ENCODE data around the gene CCDC71L. TPM values are rescaled to one million over a fixed set of nuclear protein-coding genes. Genes with fewer than 3 reads are reported as not detected.
"Not testable (repeated sequence)": the region's sequence is repeated elsewhere in the genome, so short reads cannot be mapped to it uniquely, and the experiment has no call there.

CCDC71L gene
- total RNA-seq (2016; rRNA removed; fragmentation: Illumina TruSeq; extraction: Trizol) (0.02 TPM in 1 of 2 replicates, not detected in the other), polyA plus RNA-seq (2011; rRNA removed) (0.04 TPM in 1 of 2 replicates, not detected in the other), polyA minus RNA-seq (2011; rRNA and poly(A)+ RNA removed; ENCODE audit: low replicate concordance) (2.9 TPM in 1 of 2 replicates, not detected in the other), Bru-seq, nascent RNA (percentile 9 among the genes with signal in this experiment), BruChase-seq, experiment 1, labeled RNA remaining after a 6-hour chase (percentile 14 among the genes with signal in this experiment), BruChase-seq, experiment 2, labeled RNA remaining after a 2-hour chase (percentile 13 among the genes with signal in this experiment)
- total RNA-seq (2016; cell fraction: cytosol; rRNA removed; fragmentation: Illumina TruSeq; extraction: Trizol; ENCODE audit: low read depth), result not detected in 2 replicates
- total RNA-seq (2016; cell fraction: insoluble cytoplasmic fraction; rRNA removed; fragmentation: Illumina TruSeq; extraction: Trizol), result not detected in 2 replicates
- 0.06 TPM in 1 of 2 replicates, not detected in the other for total RNA-seq (2016; cell fraction: membrane; rRNA removed; fragmentation: Illumina TruSeq; extraction: Trizol)
- total RNA-seq (2016; cell fraction: nucleus; rRNA removed; fragmentation: Illumina TruSeq; extraction: Trizol), result not detected in 2 replicates
- 0.03 and 0.04 TPM in 2 replicates for polyA plus RNA-seq (2011; cell fraction: cytosol; rRNA removed)
- 0.10 TPM in 1 of 2 replicates, not detected in the other for polyA plus RNA-seq (2011; cell fraction: nucleus; rRNA removed)
- not detected in 2 replicates for polyA plus RNA-seq (2012)
- not detected in 2 replicates for polyA plus RNA-seq (2016; cell fraction: cytosol; fragmentation: Illumina TruSeq; extraction: Trizol; ENCODE audit: low read depth)
- not detected in 2 replicates for polyA plus RNA-seq (2016; cell fraction: insoluble cytoplasmic fraction; fragmentation: Illumina TruSeq; extraction: Trizol; ENCODE audit: low read depth)
- polyA plus RNA-seq (2016; cell fraction: membrane; fragmentation: Illumina TruSeq; extraction: Trizol; ENCODE audit: low read depth), result not detected in 2 replicates
- not detected in 2 replicates for polyA plus RNA-seq (2016; cell fraction: nucleus; fragmentation: Illumina TruSeq; extraction: Trizol; ENCODE audit: insufficient read depth, low read depth)
- not detected in 2 replicates for polyA minus RNA-seq (2011; cell fraction: cytosol; rRNA and poly(A)+ RNA removed)
- polyA minus RNA-seq (2011; cell fraction: nucleus; rRNA and poly(A)+ RNA removed), result 0.13 TPM in 1 of 2 replicates, not detected in the other
- long read RNA-seq, experiment 1, result 0 reads
- long read RNA-seq, experiment 2, result 0 reads

DNA sequence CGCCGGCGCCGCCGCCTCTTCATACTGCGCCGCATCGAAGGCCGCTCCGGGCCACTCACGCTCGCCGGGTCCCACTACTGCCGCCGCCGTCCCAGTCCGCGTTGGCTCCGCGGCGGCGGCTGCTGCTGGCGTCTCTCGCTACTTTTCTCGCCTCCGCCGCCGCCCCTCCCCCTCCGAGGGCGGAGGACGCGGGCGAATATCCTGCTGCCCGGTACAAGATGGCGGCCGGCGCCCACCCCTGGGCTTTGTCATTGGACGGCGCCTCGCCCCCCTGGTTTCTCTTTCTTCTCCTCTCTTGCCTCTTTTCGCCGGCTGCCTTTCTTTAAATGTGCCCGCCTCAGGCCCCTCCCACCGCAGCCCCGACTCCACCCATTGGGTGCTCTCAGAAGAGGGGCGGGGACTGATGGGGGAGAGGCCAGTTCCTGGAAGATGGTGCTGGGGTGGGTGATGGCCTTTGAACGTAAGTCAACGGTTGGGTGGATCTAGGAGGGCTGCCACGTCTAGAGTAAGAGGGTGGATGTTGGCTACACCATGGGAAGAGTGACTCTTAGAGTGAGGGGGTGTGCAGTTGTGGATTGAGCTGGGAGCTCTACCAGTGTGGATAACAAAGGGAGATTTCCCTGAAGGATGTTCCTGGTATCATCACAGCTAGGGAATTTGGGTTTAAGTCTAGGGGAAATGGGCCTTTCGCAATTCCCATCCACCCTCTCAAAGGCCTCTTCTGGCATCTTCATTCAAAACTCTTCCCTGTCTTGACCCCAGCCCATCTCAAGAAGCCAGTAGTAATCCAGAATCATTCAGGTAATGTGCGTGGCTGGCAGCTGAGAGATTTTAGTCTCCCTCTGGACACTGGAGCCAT, at the start of gene CCDC71L:
TSS of gene CCDC71L (minus strand) at position 297 of the 859 bp plus-strand sequence. CDS start at position 35, 262 bp downstream.
- H2AFZ ChIP-seq (ENCODE audit: low read length), result no peak within 1 kb of the TSS
- no peaks in the 10 kb centered on the region for H3K9me3 ChIP-seq (ENCODE audit: low read length)
- ATAC-seq, result peak; percentile 79
- POLR2A ChIA-PET, result no interaction called here
- H3K4me1 ChIP-seq (ENCODE audit: insufficient read depth, low read length), result no peaks in the 10 kb centered on the region
- in situ Hi-C loops (cut with HindIII; ENCODE audit: extremely low pct_ligation_motif_present, low pct_unique_long_range_greater_than_20kb), result no loop called here
- WGBS (ENCODE audit: low lambda C conversion rate), result 51% methylated on average over 44 of the region's 51 CpGs
- peaks cover 0 to 7% of the 10 kb centered on the region in 2 experiments; a peak in 2 of 5 replicates for H3K27me3 ChIP-seq (ENCODE audit: control insufficient read depth in 1 of 2, insufficient read depth in 2 of 2, low read length in 2 of 2)
- no peaks in the 10 kb centered on the region for H3K79me2 ChIP-seq (ENCODE audit: insufficient read depth, low read length)
- TF ChIP-seq MIXL1 (CRISPR knock-in tag; IDR thresholded peaks at IDR 0.05), result no peak
- TF ChIP-seq ZNF644 (CRISPR knock-in tag; IDR thresholded peaks at IDR 0.05; ENCODE audit: low read depth), result peak; percentile 81; the same call in 1 of the 2 replicates
- TF ChIP-seq, protein P1, sequence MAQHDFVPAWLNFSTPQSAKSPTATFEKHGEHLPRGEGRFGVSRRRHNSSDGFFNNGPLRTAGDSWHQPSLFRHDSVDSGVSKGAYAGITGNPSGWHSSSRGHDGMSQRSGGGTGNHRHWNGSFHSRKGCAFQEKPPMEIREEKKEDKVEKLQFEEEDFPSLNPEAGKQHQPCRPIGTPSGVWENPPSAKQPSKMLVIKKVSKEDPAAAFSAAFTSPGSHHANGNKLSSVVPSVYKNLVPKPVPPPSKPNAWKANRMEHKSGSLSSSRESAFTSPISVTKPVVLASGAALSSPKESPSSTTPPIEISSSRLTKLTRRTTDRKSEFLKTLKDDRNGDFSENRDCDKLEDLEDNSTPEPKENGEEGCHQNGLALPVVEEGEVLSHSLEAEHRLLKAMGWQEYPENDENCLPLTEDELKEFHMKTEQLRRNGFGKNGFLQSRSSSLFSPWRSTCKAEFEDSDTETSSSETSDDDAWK (CRISPR knock-in tag; IDR thresholded peaks at IDR 0.05), result no peak
- TF ChIP-seq EHMT2 (IDR thresholded peaks at IDR 0.05; ENCODE audit: borderline replicate concordance, low read depth, low read length), result 0 out of 2 replicates have a peak, but pooled peaks have one; percentile 37
- TF ChIP-seq YY1 (IDR thresholded peaks at IDR 0.05; ENCODE audit: insufficient read depth, insufficient replicate concordance, low read depth, low read length), result peak; percentile 81
- peak; percentile 39; the same call in 1 of the 2 replicates for TF ChIP-seq GABPB1 (CRISPR knock-in tag; IDR thresholded peaks at IDR 0.05)
- TF ChIP-seq, protein P2, sequence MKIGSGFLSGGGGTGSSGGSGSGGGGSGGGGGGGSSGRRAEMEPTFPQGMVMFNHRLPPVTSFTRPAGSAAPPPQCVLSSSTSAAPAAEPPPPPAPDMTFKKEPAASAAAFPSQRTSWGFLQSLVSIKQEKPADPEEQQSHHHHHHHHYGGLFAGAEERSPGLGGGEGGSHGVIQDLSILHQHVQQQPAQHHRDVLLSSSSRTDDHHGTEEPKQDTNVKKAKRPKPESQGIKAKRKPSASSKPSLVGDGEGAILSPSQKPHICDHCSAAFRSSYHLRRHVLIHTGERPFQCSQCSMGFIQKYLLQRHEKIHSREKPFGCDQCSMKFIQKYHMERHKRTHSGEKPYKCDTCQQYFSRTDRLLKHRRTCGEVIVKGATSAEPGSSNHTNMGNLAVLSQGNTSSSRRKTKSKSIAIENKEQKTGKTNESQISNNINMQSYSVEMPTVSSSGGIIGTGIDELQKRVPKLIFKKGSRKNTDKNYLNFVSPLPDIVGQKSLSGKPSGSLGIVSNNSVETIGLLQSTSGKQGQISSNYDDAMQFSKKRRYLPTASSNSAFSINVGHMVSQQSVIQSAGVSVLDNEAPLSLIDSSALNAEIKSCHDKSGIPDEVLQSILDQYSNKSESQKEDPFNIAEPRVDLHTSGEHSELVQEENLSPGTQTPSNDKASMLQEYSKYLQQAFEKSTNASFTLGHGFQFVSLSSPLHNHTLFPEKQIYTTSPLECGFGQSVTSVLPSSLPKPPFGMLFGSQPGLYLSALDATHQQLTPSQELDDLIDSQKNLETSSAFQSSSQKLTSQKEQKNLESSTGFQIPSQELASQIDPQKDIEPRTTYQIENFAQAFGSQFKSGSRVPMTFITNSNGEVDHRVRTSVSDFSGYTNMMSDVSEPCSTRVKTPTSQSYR (CRISPR knock-in tag; IDR thresholded peaks at IDR 0.05; ENCODE audit: borderline replicate concordance), result peak; percentile 56; the same call in 1 of the 2 replicates
- FAIRE-seq, result no peak
- H3K27ac ChIP-seq (ENCODE audit: extremely low read length, insufficient read depth, low read length), result no peak within 1 kb of the TSS
- CTCF ChIA-PET (ENCODE audit: low intra/inter-chr PET ratio, low total read pairs), result no interaction called here
- H3K4me2 ChIP-seq (ENCODE audit: low read depth, low read length), result peak within 1 kb of the TSS; percentile 65
- DNase-seq (ENCODE audit: low spot score), result no peak
- no peaks in the 10 kb centered on the region for H4K20me1 ChIP-seq (ENCODE audit: insufficient read depth, low read length)
- H3K9ac ChIP-seq (ENCODE audit: insufficient read depth, low read depth, low read length), result no peak within 1 kb of the TSS
- peak within 1 kb of the TSS; percentile 26 to 64 (median 43); a peak in 4 of 6 replicates for H3K4me3 ChIP-seq (replicated peaks in 1 of 3; ENCODE audit: insufficient read depth in 1 of 3, low read depth in 2 of 3, low read length in 3 of 3)
- intact Hi-C loops (cut with micrococcal nuclease; ENCODE audit: unreplicated experiment), result no loop called here
- BruUV-seq (replicated peaks), result no TSS peak
- H3K36me3 ChIP-seq (replicated peaks in 1 of 2; ENCODE audit: control insufficient read depth in 1 of 2, insufficient read depth in 2 of 2, low read length in 2 of 2), result no peaks in the 10 kb centered on the region

DNA sequence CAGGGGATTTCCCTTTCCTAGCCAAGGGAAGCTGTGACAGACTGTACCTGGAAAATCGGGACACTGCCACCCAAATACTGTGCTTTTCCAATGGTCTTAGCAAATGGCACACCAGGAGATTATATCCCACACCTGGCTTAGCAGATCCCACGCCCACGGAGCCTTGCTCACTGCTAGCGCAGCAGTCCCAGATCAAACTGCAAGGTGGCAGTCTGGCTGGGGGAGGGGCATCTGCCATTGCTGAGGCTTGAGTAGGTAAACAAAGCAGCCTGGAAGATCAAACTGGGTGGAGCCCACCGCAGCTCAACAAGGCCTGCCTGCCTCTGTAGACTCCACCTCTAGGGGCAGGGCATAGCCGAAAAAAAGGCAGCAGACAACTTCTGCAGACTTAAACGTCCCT, 48.6 kb upstream of the CCDC71L start:
- WGBS (ENCODE audit: low lambda C conversion rate), result 23% methylated on average over 3 of the region's 7 CpGs
- H3K27ac ChIP-seq (ENCODE audit: extremely low read length, insufficient read depth, low read length); H3K36me3 ChIP-seq (replicated peaks in 1 of 2; ENCODE audit: control insufficient read depth in 1 of 2, insufficient read depth in 2 of 2, low read length in 2 of 2); H4K20me1 ChIP-seq (ENCODE audit: insufficient read depth, low read length); FAIRE-seq; H2AFZ ChIP-seq (ENCODE audit: low read length); H3K9ac ChIP-seq (ENCODE audit: insufficient read depth, low read depth, low read length); H3K4me1 ChIP-seq (ENCODE audit: insufficient read depth, low read length); intact Hi-C loops (cut with micrococcal nuclease; ENCODE audit: unreplicated experiment); BruUV-seq (replicated peaks); H3K27me3 ChIP-seq (ENCODE audit: control insufficient read depth in 1 of 2, insufficient read depth in 2 of 2, low read length in 2 of 2); H3K79me2 ChIP-seq (ENCODE audit: insufficient read depth, low read length); ATAC-seq; POLR2A ChIA-PET; DNase-seq (ENCODE audit: low spot score); H3K4me2 ChIP-seq (ENCODE audit: low read depth, low read length); H3K4me3 ChIP-seq (replicated peaks in 1 of 3; ENCODE audit: insufficient read depth in 1 of 3, low read depth in 2 of 3, low read length in 3 of 3); H3K9me3 ChIP-seq (ENCODE audit: low read length); CTCF ChIA-PET (ENCODE audit: low intra/inter-chr PET ratio, low total read pairs); in situ Hi-C loops (cut with HindIII; ENCODE audit: extremely low pct_ligation_motif_present, low pct_unique_long_range_greater_than_20kb): not testable (repeated sequence)

Data from HepG2 (cell line).